LHCN-M2 (cell line): Measurements from ENCODE around the gene TFPI2. TPM values are rescaled to one million over a fixed set of nuclear protein-coding genes. Genes with fewer than 3 reads are reported as not detected.

Experiments used
- DNase-seq: peaks from one replicate; pipeline ENCODE4 v3.0.0-alpha.2; 2012; ENCODE audit warnings: low read depth
- total RNA-seq: library from RNA; depleted of rRNA; stranded (reverse); fragments of >200 nt; gene quantifications from 2 replicates; pipeline ENCODE4 v1.2.3, GENCODE V29; 2014

TFPI2 gene
- total RNA-seq, 1 experiment from 2014 or later = 208 TPM

- peak; percentile 40 for DNase-seq
Measured at GRCh38 chr7:93910076-93910994, 19.8 kb upstream of the TFPI2 start.

- DNase-seq = no peak
Measured at GRCh38 chr7:93906267-93906666, 15.7 kb upstream of the TFPI2 start, which contains the start of gene GNGT1. GNGT1 (plus strand) TSS chr7:93906567; CDS start chr7:93906747, 180 bp downstream.

- DNase-seq = peak; percentile 71
Measured at GRCh38 chr7:93902777-93903423, 12.3 kb upstream of the TFPI2 start.

GRCh38 chr7:93897680-93898079 is 7.1 kb upstream of the TFPI2 start:
- no peak for DNase-seq

- no peak for DNase-seq
Measured at GRCh38 chr7:93895859-93896600, 5.5 kb upstream of the TFPI2 start.

- DNase-seq = no peak
Measured at GRCh38 chr7:93894966-93895640, 4.5 kb upstream of the TFPI2 start.

GRCh38 chr7:93894426-93894825 is 3.9 kb upstream of the TFPI2 start:
- DNase-seq = peak; percentile 14

GRCh38 chr7:93890041-93890463 is 501 bp downstream of the TFPI2 start:
- DNase-seq = peak; percentile 57

GRCh38 chr7:93889261-93889660 is 1.3 kb downstream of the TFPI2 start:
- DNase-seq = peak; percentile 73

GRCh38 chr7:93884541-93884940 is 6.0 kb downstream of the TFPI2 start:
- no peak for DNase-seq

GRCh38 chr7:93883917-93884345 is 6.6 kb downstream of the TFPI2 start:
- no peak for DNase-seq

GRCh38 chr7:93883078-93883916 is 7.3 kb downstream of the TFPI2 start:
- peak; percentile 46 for DNase-seq

- DNase-seq = peak; percentile 29
Measured at GRCh38 chr7:93882468-93882867, 8.1 kb downstream of the TFPI2 start.

GRCh38 chr7:93879356-93879755 is 11.2 kb downstream of the TFPI2 start:
- DNase-seq = no peak

GRCh38 chr7:93877742-93878141 is 12.8 kb downstream of the TFPI2 start:
- DNase-seq = no peak

- DNase-seq = no peak
Measured at GRCh38 chr7:93873998-93874574, 16.5 kb downstream of the TFPI2 start.

GRCh38 chr7:93866886-93867285 is 23.7 kb downstream of the TFPI2 start:
- DNase-seq = no peak

GRCh38 chr7:93862651-93863050 is 27.9 kb downstream of the TFPI2 start:
- DNase-seq = no peak

- DNase-seq = no peak
Measured at GRCh38 chr7:93861325-93861949, 29.1 kb downstream of the TFPI2 start.

GRCh38 chr7:93860261-93860660 is 30.3 kb downstream of the TFPI2 start:
- DNase-seq = no peak
